HG02981 (cell line): ENCODE measurements around the gene CYB561A3.

Experiments
- ATAC-seq: cut with Tn5 transposase; IDR thresholded peaks from one replicate; pipeline ENCODE4 v1.9.1; 2021; ENCODE audit warnings: mild to moderate bottlenecking, moderate library complexity; ENCODE audit not compliant: unreplicated experiment

The CYB561A3 gene

DNA sequence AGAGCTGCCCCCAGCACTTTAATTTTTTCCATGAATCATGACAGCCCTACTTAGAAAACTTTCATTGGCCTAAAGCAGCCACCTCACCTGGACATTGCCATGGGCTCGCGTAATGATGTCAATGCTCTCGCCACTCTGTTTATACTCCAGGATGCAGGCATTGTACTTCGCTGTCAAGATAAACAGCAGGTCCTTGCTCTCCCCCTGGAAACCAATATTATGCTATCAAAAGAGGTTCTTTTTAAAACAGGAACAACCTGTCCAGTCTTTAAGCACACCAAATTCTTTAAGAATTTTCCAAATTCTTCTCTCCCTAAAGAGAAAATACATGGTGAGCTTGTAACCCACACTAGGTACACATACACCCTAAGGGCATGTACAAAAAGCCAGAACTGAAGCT lies 31.8 kb downstream of the CYB561A3 start:
- no peak for ATAC-seq

DNA sequence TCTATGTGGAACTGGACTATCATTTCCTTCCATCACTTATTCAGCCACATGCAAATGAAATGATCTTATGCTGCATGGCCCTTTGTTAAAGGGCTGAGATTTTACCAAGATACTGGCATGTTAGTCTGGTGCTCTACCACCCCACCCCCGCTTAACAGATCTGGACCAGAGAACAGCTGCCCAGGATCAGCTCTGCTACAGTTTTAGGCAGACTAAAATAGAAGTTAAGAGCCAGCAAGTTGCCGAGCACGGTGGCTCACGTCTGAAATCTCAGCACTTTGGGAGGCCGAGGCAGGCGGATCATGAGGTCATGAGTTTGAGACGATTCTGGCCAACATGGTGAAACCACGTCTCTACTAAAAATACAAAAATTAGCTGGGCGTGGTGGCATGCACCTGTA lies 33.3 kb downstream of the CYB561A3 start:
- ATAC-seq, result no peak

DNA sequence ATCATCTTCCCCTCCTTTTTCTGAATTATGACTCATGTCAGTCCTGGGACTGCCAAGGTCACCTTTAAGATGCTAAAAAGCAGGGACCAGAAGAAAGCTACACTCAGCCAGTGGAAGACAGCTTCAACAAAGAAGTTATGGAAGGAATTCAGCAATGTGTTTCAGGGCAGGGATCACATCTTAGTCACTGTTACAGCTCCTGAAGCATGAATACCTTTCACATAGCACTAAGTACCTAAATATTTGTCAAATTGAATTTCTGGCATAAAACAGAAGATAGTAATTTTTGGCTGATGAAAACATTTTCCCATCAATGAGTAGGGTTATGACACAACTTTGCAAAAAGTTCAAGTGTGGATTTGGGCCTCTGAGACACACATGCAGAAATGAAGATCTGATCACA lies 34.0 kb downstream of the CYB561A3 start:
- no peak for ATAC-seq

DNA sequence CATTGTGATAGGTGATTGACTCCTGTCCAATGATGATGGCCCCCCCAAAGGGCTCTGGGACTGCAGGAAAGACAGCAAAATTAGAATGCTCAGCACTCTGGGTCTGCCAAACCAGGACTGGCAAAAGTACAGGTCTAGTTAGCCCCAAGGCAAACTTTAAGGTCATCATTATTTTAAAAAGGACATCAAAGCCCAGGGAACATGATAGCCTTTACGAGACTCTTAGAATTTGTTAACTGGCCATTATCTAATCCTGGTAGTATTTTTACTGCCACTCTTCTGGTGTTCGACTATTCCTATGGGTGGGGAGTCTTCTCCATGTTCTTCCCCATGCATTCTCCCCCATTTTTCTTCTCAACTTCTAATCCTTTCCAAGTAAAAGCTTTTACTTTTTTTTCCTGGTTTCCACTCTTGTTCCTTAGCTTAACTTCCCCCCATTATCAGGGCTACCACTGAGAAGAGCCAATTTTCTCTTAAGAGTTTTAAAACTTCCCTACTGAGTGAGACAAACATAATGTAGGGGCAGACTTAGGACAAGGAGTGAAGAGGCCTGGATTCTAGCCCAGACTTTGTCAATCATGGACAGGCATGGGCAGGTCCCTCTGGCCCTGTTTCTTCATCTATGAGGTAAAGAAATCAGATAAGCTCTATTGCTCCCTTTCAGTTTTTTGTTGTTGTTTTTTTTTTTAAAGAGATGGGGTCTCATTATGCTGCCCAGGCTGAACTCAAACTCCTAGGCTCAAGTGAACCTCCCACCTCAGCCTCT lies 35.9 kb downstream of the CYB561A3 start:
- no peak for ATAC-seq

DNA sequence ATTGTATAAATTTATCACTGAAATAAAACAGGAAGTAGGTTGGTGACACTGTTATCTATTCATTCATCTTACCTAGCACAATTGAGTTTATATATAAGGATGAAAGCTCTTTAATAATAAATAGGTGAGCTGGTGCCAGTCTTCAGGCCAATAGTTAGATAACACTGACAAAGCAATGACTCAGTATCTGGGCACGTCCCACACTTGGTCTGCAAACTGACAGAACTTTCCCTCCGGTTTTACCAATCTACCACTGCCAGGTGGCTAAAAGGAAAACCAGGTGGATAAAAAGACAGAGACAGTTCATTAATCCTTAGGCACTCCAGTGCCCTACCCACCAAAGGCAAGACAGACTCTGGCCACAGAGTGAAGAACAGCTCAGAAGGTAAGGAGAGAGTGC lies 46.4 kb downstream of the CYB561A3 start:
- ATAC-seq, result no peak

DNA sequence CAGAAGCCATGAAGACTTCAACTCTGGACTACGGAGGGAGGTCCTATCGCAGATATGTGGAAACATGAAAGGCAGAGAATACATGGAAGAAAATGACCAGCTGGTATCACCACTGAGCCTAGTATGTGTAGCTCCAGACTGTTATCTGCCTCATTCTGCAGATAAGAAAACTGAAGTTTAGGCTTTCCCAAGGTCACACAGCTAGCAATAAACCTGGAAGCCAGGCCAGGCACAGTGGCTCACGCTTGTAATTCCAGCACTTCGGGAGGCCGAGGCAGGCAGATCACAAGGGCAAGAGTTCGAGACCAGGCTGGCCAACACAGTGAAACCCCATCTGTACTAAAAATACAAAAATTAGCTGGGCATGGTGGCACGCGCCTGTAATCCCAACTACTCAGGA lies 50.9 kb downstream of the CYB561A3 start:
- no peak for ATAC-seq

DNA sequence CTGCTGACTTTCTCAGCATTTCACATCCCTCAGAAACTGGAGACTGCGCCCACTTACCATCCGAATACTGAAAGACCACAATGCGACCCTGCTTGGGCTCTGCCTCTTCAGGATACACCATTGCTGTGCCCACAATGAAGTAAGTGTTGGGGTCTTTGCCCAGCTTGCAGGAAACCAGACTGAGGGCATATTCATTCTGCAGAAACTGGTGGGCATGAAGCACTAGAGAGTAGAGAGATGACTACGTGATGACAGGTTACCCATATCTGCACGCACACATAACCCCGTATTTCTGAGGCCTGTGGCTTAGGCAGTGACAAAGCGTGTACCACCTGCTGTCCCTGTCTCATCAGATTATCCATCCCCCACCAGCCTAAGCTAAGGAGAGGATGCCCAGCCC lies 51.9 kb downstream of the CYB561A3 start:
- ATAC-seq, result no peak

DNA sequence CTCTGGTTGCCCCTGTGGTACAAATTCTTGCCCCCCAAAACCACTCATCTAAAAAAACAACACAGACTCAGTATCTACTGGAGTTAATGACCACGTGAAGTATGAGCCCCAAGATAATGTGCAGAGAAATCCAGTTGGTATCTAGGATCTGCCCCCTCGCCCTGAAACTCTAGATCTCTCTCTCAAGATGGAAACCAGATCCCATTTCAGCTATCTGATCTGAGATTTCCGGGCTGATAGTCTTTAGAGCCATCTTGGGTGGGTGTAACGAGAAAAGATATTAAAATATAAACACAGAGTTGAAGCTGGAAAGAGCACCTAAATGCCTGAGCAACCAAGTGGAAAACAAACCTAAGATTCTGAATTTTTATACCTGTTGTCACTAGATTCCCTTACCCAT lies 52.5 kb downstream of the CYB561A3 start:
- no peak for ATAC-seq

DNA sequence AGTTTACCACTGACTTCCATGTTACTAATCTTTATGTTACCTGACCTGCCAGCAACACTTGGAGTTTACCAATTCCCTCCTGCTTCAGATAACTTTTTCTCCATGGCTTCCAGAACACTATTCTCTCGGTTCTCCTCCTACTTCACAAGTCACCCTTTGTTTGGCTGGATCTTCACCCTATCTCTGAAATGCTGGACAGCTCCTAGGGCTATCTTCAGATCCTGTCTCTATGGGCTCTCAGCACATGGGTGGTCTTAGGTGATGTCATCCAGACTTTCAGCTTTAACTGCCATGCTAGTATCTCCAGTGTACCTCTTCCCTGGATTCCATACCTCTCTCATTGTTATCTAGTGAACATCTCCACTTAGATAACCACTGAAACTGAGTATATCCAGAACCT lies 54.3 kb downstream of the CYB561A3 start:
- ATAC-seq, result no peak

DNA sequence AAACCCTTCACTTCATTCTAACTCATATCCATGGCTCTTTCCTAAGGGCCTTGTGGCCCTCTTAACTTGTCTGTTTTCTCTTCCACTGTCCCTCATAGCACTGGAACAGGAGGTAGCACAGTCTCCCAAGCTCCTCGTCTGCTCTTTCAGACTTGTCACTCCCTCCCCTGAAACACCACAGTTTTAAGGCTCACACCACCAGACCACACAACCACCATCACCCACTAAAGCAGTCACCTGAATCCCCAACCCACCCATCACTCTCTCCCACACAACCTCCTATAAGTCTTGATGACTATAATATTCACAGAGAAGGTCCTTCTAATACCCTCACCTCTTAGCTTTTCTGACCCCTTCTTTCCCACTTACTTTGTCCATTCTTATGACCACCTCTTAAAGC lies 55.5 kb downstream of the CYB561A3 start:
- no peak for ATAC-seq

DNA sequence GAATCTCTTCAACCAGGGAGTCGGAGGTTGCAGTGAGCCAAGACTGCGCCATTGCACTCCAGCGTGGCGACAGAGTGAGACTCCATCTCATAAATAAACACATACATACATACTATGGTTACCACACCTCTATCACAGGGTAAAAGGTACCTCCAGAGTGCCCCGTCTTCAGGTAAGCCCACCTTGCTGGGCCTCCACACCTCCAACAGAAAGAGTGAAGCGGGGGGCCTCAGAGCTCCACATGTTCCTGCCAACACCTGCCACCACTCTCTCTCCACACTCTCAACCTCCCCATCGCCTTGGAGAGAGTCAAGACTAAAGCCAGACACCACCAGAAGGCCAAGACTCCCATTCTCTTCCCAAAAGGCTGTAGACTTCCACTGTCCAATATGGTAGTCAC lies 56.3 kb downstream of the CYB561A3 start:
- ATAC-seq, result no peak

DNA sequence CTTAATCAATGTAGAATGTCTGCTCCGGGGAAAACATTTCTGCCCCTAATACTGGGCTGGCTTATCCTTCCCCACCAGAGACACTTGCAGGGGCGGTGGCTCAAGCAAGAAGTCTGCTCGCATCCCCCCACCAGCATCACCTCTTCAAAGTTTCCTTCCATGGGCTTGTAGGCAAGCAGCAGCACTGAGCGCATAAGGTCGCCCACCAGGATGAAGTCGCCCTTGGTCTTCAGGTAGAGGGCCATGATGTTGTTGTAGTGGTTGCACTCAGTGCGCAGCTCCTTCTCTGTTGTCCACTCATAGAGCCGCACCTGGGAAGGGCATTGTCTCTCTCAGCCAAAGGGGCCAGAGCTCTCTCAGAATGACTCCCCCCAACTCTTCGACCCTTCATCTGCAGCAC lies 58.0 kb downstream of the CYB561A3 start:
- ATAC-seq, result no peak

DNA sequence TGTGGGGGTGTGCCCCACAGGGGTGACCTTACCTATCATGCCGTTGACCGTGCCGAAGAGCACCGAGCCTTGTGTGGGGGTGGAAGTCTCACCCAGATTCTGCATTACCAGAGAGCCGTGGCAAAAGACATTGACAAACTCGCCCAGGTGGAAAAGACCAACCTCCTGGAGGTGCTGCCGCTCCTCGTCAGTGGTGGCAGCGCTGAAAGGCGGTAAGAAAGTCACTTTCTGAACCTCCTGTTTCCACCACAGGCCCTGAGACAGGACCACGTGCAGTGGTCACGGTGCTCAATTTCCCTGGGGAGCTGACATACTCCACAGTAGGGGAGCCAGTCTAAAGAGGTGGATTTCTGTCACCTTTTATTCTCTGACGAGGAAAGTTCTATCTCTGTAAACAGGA lies 59.1 kb downstream of the CYB561A3 start:
- ATAC-seq, result no peak
